Suppressor macrophage (primary cell): ENCODE results near the gene ASB1.
"Not testable (repeated sequence)": the region's sequence is repeated elsewhere in the genome, so short reads cannot be mapped to it uniquely, and the experiment has no call there.

Experiments used
- DNase-seq, 4 experiments: peaks; one replicate each; pipeline ENCODE4 v3.0.0-alpha.2; 2020 to 2022

ASB1 gene

DNA sequence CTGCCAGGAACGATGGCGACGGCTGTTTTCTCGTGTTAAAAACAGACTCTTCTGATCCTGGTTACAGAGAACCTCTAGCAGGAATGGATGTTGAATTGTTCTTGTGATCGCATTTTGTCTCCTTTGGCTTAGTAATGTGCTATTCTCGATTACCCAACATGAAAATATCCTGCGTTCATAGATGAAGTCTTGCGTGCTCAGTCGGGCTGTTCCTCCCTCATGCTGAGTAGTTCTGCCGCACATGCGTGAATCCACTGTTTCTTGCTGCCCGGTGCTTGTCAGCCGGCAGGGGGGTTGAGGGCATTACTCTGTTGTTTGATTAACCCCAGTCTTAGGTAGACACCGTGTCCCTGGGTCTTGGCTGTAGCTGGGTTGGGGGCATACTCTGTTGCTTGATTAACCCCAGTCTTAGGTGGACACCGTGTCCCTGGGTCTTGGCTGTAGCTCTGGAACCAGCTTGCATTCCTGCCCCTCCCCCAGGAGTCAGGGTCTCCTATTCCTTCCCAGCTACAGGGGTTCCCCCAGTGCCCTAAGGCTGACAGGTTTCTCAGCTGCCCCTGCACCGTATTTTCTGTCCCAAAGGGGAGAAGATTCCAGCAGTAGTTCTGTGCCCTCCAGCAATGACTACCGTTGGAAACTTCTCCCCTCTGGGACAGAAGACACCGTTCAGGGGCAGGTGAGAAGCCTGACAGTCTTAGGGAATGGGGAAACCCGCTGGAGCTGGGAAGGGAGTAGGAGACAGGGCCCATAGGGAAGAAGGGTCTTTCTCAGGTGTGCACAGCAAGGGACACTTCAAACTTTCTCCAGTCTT, 22.1 kb upstream of the ASB1 start:
- DNase-seq = no peak

DNA sequence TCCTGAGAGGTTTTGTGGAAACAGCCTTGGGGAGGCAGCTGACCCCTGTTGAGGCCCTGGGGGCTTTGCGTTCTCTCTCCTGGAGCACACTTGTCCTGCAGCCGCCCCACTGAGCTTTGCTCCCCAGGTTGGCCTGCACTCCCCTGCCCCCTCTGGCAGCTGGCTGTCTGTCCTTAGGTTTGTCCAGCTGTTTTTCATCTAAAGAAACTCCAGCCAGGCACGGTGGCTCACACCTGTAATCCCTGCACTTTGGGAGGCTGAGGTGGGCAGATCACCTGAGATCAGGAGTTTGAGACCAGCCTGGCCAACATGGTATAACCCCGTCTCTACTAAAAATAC, 21.5 kb upstream of the ASB1 start:
- not testable (repeated sequence) for DNase-seq

DNA sequence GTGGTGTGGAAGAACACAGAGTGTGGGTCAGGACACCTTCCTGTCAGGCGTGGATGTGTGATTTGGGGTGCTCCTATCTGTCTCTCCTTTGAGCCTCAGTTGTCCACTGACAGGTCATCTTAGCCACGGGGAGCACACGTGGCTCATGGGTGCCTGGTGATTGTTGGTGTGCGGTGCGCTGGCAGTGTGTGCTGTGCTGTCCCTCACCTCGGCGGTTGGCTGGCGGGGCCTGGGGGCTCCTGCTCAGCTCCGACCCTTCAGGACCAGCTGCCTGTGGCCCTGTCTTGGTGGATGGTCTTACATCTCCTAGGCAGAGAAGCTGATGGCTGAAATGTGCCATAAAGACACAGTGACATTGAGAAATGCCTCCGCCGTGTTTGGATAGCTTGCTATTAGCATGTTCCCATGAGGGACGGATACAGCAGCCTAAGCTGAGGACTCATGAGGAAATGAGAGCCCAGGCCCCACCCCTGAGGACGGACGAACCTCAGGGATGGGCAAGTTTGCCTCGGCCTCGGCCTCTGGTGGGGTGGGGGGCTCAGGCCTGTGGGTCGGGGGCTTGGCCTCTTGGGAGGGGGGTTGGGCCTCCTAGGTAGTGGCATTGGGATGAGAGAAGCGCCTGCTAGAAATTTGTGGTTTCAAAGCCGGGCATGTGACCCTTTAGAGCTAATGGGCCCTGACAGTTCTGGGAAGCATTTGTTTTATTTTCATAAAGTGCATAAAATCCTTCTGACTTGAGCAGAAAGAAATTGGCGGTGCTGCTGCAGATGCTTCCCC, 20.3 kb upstream of the ASB1 start:
- DNase-seq = no peak

DNA sequence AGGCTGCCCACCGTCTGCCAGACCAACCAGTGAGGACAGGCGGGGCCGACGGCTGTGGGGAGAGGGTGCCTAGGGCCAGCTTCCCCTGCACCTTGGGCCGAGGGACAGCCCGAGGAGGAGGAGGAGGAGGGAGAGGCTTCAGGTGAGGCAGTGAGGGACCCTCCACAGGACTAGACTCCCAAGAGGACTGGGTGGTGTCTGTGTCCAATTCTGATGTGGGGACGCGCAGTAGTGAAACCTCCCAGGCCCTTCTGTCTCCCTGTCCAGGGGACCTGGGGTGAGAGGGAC, 19.8 kb upstream of the ASB1 start:
- DNase-seq = no peak

DNA sequence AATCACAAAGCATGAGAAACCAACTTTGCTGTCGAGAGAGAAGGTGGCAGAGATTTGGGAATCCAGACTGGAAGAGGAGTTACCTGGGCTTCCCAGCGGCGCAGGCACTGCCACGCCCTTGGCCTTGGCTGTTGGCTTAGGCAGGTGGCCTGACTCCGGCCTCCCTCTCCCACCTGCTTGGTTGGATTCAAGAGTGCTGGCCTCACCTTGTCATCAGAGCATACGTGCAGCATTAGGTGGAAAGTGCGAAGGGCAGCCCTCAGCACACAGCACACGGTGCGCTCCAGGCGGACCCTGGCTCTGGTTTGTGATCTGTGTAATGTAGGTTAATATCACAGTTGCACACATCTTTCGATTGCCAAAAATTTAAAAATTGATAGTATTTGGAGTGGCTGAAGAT, 19.2 kb upstream of the ASB1 start:
- no peak for DNase-seq

DNA sequence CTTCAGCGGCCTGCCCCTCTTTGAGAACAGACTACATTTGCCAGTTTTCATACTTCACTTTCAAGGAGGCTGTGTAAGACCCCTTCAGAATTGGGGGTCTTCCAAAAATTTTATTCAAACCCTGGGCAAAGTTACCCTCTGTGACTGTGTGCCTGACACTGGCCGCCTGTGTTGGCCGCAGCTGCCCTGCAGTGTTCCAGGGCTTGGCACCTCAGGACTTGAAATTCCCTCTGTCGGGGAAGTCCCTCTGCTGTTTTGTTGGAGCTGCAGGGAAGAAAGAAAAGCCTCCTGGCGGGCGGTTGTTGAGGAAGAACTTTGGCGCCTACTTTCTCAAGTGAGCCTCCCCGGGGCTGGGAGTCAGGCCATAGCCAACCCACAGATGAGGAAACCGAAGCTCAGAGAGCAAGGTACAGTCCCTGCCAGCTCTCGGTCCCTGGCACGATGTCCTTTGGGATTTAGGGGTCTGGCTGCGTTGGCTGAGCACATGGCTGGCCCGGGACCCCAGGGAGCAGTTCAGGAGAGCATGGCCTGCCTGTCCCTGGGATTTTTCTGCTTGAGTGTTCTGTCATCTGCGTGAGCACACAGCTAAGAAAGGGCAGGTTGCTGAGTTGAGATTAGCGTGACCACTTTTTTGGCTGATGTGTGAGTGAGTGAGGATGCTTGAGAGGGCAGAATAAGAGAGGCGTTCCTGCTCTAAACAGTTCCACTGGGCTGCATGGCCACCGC, 17.9 kb upstream of the ASB1 start:
- DNase-seq = no peak

DNA sequence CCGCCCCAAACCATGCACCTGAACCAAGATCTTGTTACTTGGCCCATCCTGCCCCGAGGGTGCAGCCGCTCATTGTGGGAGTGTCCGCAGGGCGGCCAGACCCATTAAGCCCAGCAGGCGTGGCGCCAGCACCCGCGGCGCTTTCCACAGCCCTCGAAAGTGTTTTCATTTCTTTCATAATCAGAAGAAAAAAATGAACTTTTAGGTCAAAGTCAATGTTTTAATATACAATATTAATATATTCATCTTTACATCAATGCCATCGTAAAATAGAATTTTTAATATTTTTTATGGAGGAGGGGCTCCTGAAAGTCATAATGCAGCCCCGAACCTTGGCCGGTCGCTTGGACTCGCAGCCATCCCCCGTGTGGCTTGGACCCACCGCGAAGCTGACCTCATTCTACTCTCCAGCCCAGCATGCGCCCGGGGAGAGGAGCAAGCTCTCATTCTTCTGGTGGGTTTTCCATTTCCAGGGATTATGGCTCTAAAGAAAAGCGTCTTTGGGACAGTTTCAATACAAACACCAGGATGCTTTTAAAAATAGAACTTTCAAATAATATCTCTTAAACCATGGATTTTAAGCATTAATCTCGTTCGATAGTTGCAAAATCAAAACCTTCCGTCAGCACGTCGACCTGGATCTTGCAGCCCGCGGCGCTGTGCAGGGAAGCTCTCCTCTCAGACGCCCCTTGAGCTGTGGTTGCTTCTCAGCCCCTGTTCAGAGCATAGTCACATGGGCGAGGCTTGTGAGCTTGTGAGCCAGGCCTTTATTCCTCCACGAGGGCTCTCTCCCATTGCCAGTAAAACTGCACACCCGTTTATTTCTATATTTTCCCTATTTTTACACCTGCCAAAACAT, 17.2 kb upstream of the ASB1 start:
- DNase-seq = no peak

DNA sequence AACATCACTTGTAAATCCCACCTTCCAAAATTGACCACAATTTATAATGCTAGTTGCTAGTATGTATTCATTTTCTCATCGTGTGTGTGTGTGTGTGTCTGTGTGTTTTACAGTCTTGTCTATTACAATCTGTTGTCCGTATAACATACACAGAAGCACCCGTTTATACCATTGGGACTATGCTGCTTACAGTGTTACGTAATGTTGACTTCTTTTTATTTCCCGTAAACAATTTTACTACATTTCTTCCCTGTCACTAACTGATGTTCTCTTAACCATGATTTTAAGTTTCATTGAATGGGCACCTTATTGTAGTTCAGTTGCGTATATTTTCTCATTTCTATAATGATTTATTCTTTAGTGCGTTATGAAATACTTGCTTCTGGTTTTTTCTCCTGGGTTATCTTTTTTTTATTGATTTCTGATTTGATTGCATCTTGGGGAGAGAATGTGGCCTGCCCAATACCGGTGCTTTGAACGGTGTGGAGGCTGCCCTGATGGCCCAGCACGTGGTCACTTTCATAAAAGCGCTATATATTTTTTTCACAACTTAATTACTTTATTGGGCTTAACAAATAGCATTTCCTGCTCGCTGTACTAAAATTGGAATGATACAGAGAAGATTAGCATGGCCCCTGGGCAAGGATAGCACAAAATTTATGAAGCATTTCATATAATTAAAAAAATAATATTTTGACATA, 14.5 kb upstream of the ASB1 start:
- no peak for DNase-seq

DNA sequence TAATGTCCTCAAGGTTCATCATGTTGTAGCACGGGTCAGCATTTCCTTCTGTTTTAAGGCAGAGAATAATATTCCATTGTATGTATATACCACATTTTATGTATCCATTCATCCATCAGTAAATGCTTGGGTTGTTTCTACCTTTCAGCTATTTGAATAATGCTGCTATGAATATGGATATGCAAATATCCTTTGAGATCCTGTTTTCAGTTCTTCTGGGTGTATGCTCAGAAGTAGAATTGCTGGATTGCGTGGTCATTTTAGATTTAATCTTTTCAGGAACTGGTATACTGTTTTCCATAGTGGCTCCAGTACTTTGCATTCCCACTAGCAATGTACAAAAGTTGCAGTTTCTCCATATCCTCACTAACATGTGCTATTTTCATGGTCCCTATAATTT, 13.4 kb upstream of the ASB1 start:
- DNase-seq = no peak

DNA sequence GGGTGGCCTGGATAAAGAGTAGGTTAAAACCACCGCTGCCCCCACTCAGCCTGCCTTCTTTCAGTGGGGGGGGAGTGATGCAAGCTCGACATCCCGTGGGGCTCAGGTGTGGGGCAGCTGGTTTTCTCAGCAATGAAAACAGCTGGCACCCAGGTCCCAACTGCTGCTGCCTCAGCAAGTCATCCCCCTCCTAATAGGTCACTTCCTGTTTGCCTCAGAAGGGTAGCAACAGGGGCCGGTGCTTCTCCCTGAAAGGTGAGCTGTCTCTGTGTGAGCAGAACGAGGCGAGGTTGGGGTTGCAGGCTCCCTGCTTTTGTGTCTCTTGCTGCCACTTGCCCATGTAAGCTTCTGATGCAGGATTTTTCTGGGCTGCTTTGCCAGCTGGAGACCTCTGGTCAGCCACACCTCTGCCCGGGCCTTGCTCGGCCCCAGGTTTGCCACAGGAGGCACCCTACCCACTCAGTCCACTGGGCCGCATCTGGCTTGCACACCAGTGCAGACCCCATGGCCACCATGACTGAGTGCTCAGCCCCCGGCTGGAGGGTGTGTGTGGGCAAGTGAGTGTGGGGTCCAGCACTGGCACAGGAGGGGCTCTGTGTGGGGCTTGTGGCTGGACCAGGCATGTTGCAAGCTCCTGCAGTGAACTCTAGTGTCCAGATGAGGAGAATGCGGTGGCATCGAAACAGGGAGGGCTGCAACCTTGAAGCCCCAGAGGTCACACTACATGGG, 11.5 kb upstream of the ASB1 start:
- no peak for DNase-seq

DNA sequence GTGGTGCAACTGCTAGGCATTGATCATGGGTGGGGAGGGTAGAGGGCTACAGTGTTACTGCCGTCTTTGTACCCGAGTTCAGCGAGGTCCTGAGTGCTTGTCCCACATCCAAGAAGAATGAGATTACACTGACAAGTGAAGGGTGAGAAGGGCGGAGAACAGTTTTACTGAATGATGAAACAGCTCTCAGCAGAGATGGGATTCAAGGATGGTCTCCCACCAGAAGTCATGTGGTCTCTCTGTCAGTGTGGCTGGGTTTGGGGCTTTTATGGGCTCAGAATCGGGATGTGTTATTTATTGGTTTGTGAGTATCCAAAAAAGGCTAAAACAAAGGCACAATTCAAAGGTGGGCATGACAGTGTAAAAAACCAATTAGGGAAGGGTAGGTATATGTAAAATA, 10.8 kb upstream of the ASB1 start:
- DNase-seq = no peak

DNA sequence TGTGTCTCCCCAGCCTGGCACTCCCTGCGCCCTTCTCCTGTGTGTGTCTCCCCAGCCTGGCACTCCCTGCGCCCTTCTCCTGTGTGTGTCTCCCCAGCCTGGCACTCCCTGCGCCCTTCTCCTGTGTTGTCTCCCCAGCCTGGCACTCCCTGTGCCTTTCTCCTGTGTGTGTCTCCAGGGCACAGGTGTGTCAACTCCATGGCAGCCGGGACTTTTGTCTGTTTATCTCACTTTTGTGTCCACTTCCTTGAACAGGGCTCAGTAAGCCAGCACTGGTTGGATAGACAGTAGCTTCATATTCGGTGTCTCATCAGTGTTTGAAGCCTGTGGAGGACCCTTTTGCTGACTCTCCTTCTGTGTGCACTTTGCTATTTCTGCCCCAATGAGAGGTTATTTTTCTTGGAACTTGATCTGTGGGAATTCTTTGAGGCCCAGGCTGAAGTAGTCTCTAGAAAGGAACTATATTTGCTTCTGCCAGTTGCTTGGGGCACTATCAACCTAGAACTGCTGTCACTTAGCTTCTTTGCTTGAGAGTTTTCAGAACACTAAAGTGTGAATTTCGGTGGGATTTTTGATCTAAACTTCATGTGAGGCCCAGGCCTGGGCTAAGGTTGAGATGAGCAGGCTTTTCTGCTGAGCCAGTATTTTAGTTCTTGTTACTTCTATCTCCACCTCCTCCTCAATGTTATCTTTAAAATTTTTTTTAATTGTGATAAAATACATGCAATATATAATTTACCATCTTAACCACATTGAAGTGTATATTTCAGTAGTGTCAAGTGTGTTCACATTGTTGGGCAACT, 8.3 kb upstream of the ASB1 start:
- no peak for DNase-seq

DNA sequence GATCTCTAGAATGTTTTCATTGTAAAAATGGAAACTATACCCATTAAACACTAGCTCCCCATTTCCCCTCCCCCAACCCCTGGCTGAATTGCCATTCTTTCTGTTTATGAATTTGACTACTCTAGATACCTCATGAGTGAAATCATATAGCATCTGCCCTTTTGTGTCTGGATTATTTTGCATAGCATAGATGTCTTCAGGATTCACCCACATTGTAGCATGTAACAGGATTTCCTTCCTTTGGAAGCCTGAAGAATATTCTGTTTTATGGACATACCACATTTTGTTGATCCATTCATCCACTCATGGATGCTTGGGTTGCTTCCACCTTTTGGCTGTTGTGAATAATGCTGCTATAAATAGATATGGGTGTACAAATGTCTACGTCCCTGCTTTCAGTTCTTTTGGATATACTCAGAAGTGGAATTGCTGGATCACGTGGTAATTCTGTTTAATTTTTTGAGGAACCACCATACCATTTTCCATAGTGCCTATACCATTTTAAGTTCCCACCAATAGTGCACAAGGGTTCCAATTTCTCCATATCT, 7.7 kb upstream of the ASB1 start:
- no peak for DNase-seq

DNA sequence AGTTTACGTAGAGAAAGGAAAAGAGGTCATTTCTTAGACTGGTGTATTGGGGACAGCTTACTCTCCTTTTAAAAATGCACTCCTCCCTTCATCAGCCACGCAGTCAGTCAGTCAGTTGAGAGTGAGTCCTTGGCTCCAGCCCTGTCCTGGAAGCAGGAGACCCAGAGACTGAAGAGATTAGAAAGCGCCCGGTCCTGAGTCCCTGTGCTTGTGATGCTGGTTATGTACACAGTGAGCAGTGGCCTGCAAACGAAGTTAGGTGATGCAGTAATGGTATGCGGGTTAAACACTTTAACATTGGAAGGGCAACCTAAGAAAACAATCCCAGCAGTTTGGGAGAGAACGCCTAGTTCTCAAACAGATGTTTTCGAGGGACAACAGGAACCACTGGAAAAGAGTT, 6.3 kb upstream of the ASB1 start:
- DNase-seq = no peak

DNA sequence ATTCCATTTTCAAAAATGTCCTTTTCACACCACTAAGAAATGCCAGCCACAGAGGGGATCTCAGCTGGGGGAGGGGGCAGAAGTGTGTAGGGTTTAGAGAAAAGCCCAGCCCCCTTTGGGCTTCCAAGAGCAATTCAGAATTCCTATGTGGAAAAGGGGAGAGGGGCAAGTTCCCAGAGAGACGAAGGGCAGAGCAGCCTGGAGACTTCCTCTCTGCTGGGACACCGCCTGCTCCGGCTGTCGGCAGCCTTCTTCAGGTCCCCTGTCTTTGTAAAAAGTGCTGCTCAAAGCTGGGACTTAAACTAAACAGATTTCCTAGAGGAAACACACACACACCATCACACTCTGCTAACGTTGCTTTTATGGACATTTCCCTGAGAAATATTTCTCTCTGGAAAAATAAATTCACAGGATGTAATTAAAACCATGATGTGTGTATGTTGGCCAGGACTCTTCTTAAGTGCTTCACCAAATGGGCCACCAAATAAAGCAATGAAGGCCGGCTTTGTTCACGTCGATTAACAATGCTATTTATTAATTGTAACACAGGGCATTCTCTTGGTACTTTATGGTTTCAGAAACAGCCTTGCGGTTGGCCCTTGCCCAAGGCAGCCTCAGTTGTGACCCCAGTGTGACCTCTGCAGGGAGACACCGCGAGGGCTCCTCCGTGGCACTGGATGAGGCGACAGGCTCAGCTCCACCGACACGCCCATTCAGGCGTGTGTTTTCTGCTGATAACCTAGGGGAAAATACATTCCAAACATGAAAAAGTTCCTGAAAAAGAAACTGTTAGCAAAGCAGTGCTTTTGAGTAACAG, 5.6 kb upstream of the ASB1 start:
- DNase-seq = no peak

DNA sequence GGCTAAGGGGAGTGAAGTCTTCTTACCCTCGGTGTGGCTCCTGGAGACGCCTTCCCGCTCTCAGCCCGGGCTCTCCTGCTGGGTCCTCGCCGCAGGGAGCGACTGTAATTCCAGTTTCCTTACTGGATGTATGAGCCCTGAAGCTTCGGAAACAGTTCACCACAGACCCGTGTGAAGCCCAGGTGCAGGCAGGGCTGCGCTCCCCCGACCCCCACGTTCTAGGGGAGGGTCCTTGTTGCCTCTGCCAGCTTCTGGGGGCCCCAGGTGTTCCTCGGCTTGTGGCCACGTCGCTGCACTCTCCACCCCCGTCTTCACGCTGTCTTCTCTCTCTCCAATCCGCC, 5.1 kb upstream of the ASB1 start:
- no peak for DNase-seq

DNA sequence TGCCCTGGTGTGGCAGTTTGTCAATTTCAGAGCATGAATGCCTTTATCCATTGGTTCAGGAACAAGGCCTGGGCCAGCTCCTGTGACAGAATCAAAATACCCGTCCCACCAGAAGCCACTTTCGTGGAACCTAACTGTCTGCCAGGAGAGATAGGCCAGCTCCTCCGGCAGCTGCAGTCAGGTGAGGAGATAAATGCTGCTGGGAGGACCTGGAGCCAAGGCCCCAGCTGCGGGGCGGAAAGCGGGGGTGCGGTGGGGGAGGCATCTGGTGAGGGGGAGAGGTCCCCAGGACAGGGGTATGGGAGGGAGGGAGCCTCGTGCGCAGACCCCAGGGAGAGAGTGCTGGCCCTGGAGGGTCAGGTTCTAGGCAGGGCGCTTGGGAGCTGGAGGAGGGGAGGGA, 4.4 kb upstream of the ASB1 start:
- DNase-seq = no peak

DNA sequence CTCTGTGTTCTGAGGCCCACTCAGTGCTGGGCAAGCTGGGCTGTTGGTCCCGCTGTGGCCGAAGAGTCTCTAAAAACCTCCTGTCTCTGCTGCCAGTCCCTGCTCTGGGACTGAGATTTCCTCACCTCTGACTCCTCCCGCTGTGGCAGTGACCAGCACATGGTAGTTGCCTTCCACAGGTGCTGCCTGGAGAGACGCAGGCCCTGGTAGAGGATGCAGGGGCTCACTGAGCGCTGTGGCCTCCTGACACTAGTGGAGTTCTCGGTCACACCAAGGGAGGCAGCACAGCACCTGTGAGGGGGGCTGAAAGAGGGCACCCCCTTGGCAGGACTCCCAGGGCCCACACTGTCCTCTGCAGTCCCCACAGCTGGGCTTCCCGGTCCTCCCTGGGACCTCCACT, 3.8 kb upstream of the ASB1 start:
- no peak for DNase-seq

DNA sequence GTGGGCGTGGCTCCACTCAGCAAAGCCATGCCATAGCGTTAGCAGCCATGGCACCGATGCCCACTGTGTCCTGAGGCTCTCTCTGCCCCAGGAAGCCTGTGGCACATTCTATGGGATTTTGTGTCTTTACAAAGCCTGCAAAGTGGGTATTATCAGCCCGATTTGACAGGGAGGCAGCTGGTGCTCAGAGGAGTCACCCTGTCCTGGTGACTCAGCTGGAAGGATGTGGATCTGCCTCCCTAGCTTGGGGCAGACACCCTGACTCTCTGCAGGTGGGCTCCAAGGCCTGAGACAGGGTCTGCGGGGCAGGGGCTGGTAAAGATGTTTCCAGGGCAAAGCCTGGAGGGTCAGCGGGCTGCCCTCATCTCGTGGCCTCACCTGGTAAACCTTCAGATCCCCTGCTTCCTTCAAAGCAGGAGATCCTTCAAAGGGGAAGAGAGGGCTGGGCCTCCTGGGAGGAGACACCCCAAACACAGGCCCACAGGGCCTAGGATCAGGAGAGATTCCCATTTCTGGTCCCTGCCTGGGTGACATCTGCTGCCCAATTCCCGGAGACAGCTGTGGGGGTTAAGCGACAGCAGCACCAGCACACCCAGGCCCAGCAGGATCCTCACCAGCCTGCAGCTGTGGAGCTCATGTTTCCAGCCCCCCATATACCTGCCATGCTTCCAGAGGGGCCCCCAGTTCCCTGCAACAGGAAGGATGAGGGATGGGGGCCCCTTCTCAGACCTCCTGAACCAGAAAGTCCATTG, 3.0 kb upstream of the ASB1 start:
- no peak for DNase-seq
